GM12878 (cell line): ENCODE data around the gene IL36RN.

Experiments
- CHD2 ChIP-seq: IDR thresholded peaks from 2 replicates; pipeline ENCODE4 v1.6.1; 2011; ENCODE audit warnings: low read depth, low read length, improper control_type of control experiment, borderline replicate concordance
- CTCF ChIP-seq, 3 experiments: IDR thresholded peaks in 2 of 3; conservative IDR thresholded peaks in 1 of 3; 2 replicates each; pipeline ENCODE4 v1.5.1; 2011; ENCODE audit warnings: low read depth in 3 of 3, low read length in 3 of 3, mild to moderate bottlenecking in 3 of 3, control low read depth in 2 of 3, moderate library complexity in 2 of 3, inconsistent platforms in 1 of 3, mixed read lengths in 1 of 3; ENCODE audit not compliant: control insufficient read depth in 2 of 3, insufficient read depth in 1 of 3; ENCODE audit errors: extremely low read depth in 1 of 3
- EP300 ChIP-seq, 2 experiments: fragments of 150-350 bp in 1 of 2; IDR thresholded peaks; 2 replicates each; pipeline ENCODE4 v1.6.1; 2011 to 2012; ENCODE audit warnings: low read depth in 2 of 2, low read length in 2 of 2, borderline replicate concordance in 1 of 2, improper control_type of control experiment in 1 of 2, inconsistent platforms in 1 of 2; ENCODE audit not compliant: control insufficient read depth in 1 of 2
- POLR2A ChIP-seq: IDR thresholded peaks from 2 replicates; pipeline ENCODE4 v1.6.1; 2011; ENCODE audit warnings: low read depth, mild to moderate bottlenecking, low read length
- POLR2AphosphoS2 ChIP-seq: IDR thresholded peaks from 2 replicates; pipeline ENCODE4 v1.6.1; 2011; ENCODE audit warnings: low read depth, mild to moderate bottlenecking, low read length, improper control_type of control experiment, moderate library complexity
- RAD21 ChIP-seq: IDR thresholded peaks from 2 replicates; pipeline ENCODE4 v1.6.1; 2011; ENCODE audit warnings: mild to moderate bottlenecking, low read depth, low read length, moderate library complexity; ENCODE audit not compliant: insufficient read depth
- SMAD1 ChIP-seq: fragments of 450-650 bp; IDR thresholded peaks from 2 replicates; pipeline ENCODE4 v1.6.1; 2018; ENCODE audit warnings: mild to moderate bottlenecking, low read depth; ENCODE audit not compliant: partially characterized antibody
- YY1 ChIP-seq: IDR thresholded peaks from 2 replicates; pipeline ENCODE4 v1.6.1; 2011; ENCODE audit warnings: low read depth, mild to moderate bottlenecking, low read length

DNA sequence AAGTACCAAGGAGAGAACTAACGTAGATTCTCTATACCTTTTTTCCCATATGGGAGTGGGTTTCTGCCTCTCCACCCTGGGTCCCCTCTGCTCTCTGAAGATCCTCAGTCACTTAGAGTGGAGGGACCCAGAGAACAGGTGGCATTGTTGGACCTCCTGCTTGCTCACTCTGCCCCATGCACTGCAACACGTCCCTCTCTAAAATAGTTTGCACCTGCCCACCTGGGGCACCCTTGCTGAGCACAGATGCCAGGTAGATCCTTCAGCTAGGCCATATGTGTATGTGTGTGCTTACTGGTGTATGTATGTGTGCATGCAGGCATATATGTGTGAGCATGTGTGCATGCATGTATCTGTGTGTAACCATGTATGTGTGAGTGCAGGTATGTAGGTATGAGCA is 2.2 kb downstream of the IL36RN start:
- TF ChIP-seq EP300 (IDR thresholded peaks at IDR 0.05; ENCODE audit: borderline replicate concordance in 1 of 2, control insufficient read depth in 1 of 2, low read depth in 2 of 2, low read length in 2 of 2), result no peak
- TF ChIP-seq CHD2, result no peak
- TF ChIP-seq CTCF (IDR thresholded peaks at IDR 0.05 in 2 of 3, conservative IDR thresholded peaks at IDR 0.05 in 1 of 3; ENCODE audit: control insufficient read depth in 2 of 3, extremely low read depth in 1 of 3, insufficient read depth in 1 of 3, low read depth in 3 of 3, low read length in 3 of 3), result no peak
- TF ChIP-seq POLR2A, result no peak
- no peak for TF ChIP-seq YY1
- TF ChIP-seq POLR2AphosphoS2, result no peak
- no peak for TF ChIP-seq RAD21
- no peak for TF ChIP-seq SMAD1
